Measurements from ENCODE around the gene IRF3. TPM values are rescaled to one million over a fixed set of nuclear protein-coding genes. Genes with fewer than 3 reads are reported as not detected.
A peak's percentile ranks its signal among the peaks of the same experiment; 100 is the strongest.

Gene IRF3
- total and polyA plus RNA-seq, 2 donors (not counting 1 experiment from before 2014, with no cell fraction given): 233 to 262 TPM

DNA sequence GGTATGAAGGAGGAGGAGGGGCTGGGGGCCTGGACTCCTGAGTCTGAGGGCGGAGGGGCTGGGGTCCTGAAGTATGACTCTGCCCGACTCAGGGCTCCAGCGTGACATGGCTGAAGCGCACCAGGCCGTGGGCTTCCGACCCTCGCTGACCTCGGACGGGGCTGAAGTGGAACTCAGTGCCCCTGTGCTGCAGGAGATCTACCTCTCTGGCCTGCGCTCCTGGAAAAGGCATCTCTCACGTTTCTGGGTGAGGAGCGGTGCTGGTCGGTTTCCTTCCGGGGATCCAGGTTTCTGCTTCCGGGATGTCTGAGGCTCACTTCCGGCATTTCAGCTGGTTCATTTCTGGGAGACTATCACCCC, 26.5 kb upstream of the IRF3 start:
- TF ChIP-seq, protein P1, sequence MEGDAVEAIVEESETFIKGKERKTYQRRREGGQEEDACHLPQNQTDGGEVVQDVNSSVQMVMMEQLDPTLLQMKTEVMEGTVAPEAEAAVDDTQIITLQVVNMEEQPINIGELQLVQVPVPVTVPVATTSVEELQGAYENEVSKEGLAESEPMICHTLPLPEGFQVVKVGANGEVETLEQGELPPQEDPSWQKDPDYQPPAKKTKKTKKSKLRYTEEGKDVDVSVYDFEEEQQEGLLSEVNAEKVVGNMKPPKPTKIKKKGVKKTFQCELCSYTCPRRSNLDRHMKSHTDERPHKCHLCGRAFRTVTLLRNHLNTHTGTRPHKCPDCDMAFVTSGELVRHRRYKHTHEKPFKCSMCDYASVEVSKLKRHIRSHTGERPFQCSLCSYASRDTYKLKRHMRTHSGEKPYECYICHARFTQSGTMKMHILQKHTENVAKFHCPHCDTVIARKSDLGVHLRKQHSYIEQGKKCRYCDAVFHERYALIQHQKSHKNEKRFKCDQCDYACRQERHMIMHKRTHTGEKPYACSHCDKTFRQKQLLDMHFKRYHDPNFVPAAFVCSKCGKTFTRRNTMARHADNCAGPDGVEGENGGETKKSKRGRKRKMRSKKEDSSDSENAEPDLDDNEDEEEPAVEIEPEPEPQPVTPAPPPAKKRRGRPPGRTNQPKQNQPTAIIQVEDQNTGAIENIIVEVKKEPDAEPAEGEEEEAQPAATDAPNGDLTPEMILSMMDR (IDR thresholded peaks at IDR 0.05): no peak
- no peak for TF ChIP-seq EZH2 (IDR thresholded peaks at IDR 0.05; ENCODE audit: borderline replicate concordance, insufficient read depth, low read depth, low read length, poor library complexity, severe bottlenecking)
- Histone ChIP-seq H3K4me3 (ENCODE audit: control extremely low read depth in 1 of 5, extremely low read depth in 1 of 5, insufficient read depth in 1 of 5, low read depth in 2 of 5, low read length in 4 of 5) (no peak overlapping the region), H3K36me3 (replicated peaks in 1 of 2; ENCODE audit: control extremely low read depth in 1 of 2, control insufficient read depth in 1 of 2, extremely low read depth in 1 of 2, insufficient read depth in 2 of 2, low read length in 1 of 2) (peaks cover 0 to 10% of the 10 kb centered on the region in 2 experiments), H3K4me2 (replicated peaks; ENCODE audit: low read depth, low read length, poor library complexity, severe bottlenecking) (no peak overlapping the region), H3K79me2 (ENCODE audit: control insufficient read depth, insufficient read depth, low read length) (no peaks in the 10 kb centered on the region), H3K9ac (ENCODE audit: low read length) (no peak overlapping the region), H3K27me3 (replicated peaks in 1 of 4; ENCODE audit: control extremely low read depth in 1 of 4, control insufficient read depth in 3 of 4, insufficient read depth in 4 of 4, low read length in 3 of 4) (peaks cover 0 to 33% (median 14%) of the 10 kb centered on the region in 4 experiments), H2AFZ (ENCODE audit: insufficient read depth, low read depth, low read length, poor library complexity, severe bottlenecking) (no peak overlapping the region), H3K9me3 (ENCODE audit: control extremely low read depth in 1 of 3, control insufficient read depth in 2 of 3, insufficient read depth in 1 of 3, low read length in 2 of 3) (peaks cover 0 to 8% (median 0%) of the 10 kb centered on the region in 3 donors), H3K4me1 (ENCODE audit: control insufficient read depth in 2 of 2, insufficient read depth in 2 of 2, low read length in 2 of 2) (peaks cover 25% of the 10 kb centered on the region in 2 donors), H3K27ac (ENCODE audit: low read length in 2 of 2) (no peak overlapping the region), H4K20me1 (ENCODE audit: control insufficient read depth, insufficient read depth, low read length, poor library complexity, severe bottlenecking) (peaks cover 23% of the 10 kb centered on the region)
- H3K27me3 Mint-ChIP-seq: peaks cover 31% of the 10 kb centered on the region
- intact Hi-C loops (cut with micrococcal nuclease): no loop called here
- WGBS (ENCODE audit: insufficient coverage): 90% methylated on average over 16 of the region's 16 CpGs
- CTCF ChIA-PET: no interaction called here
- peak overlapping the region; percentile 33 for H3K4me3 Mint-ChIP-seq
- no peak for DNase-seq
- no peaks in the 10 kb centered on the region for H3K9me3 Mint-ChIP-seq (ENCODE audit: insufficient read depth)
- POLR2A ChIA-PET: interaction anchor here (0.7 kb wide), 1 partner anchor 188 kb away, joined by 12 read pairs; no protein-coding TSS in a partner anchor
- H3K4me1 Mint-ChIP-seq: peaks cover 22% of the 10 kb centered on the region
- H3K27ac Mint-ChIP-seq: no peak overlapping the region
- no peak for ATAC-seq (ENCODE audit: low read depth)

- Mint-ChIP-seq H3K4me1 (peaks cover 22% of the 10 kb centered on the region), H3K9me3 (ENCODE audit: insufficient read depth) (no peaks in the 10 kb centered on the region), H3K27ac (peak overlapping the region; percentile 54), H3K4me3 (peak overlapping the region; percentile 89), H3K27me3 (peaks cover 31% of the 10 kb centered on the region)
- ChIA-PET POLR2A (interaction anchor here (0.6 to 0.7 kb wide), 3 partner anchors 9 to 833 kb away, joined by 3 to 12 read pairs (median 4); no protein-coding TSS in a partner anchor), CTCF (interaction anchor here (1.7 kb wide), 1 partner anchor 10 kb away, joined by 6 read pairs; no protein-coding TSS in a partner anchor)
- Histone ChIP-seq H3K36me3 (replicated peaks in 1 of 2; ENCODE audit: control extremely low read depth in 1 of 2, control insufficient read depth in 1 of 2, extremely low read depth in 1 of 2, insufficient read depth in 2 of 2, low read length in 1 of 2) (peaks cover 0 to 13% of the 10 kb centered on the region in 2 experiments), H3K9me3 (ENCODE audit: control extremely low read depth in 1 of 3, control insufficient read depth in 2 of 3, insufficient read depth in 1 of 3, low read length in 2 of 3) (peaks cover 0 to 8% (median 0%) of the 10 kb centered on the region in 3 donors), H3K4me3 (ENCODE audit: control extremely low read depth in 1 of 5, extremely low read depth in 1 of 5, insufficient read depth in 1 of 5, low read depth in 2 of 5, low read length in 4 of 5) (peak overlapping the region in 4 of 5 experiments; percentile 42 to 58 (median 46)), H4K20me1 (ENCODE audit: control insufficient read depth, insufficient read depth, low read length, poor library complexity, severe bottlenecking) (peaks cover 23% of the 10 kb centered on the region), H3K4me1 (ENCODE audit: control insufficient read depth in 2 of 2, insufficient read depth in 2 of 2, low read length in 2 of 2) (peaks cover 25% of the 10 kb centered on the region in 2 donors), H3K4me2 (replicated peaks; ENCODE audit: low read depth, low read length, poor library complexity, severe bottlenecking) (peak overlapping the region; percentile 87), H3K79me2 (ENCODE audit: control insufficient read depth, insufficient read depth, low read length) (no peaks in the 10 kb centered on the region), H2AFZ (ENCODE audit: insufficient read depth, low read depth, low read length, poor library complexity, severe bottlenecking) (peak overlapping the region; percentile 76), H3K27ac (ENCODE audit: low read length in 2 of 2) (no peak overlapping the region), H3K27me3 (replicated peaks in 1 of 4; ENCODE audit: control extremely low read depth in 1 of 4, control insufficient read depth in 3 of 4, insufficient read depth in 4 of 4, low read length in 3 of 4) (peaks cover 0 to 33% (median 14%) of the 10 kb centered on the region in 4 experiments), H3K9ac (ENCODE audit: low read length) (peak overlapping the region; percentile 62)
- TF ChIP-seq, protein P1 (IDR thresholded peaks at IDR 0.05): no peak
- no peak for TF ChIP-seq EZH2 (IDR thresholded peaks at IDR 0.05; ENCODE audit: borderline replicate concordance, insufficient read depth, low read depth, low read length, poor library complexity, severe bottlenecking)
- peak; percentile 56 for DNase-seq
- ATAC-seq (ENCODE audit: low read depth): peak; percentile 26
- intact Hi-C loops (cut with micrococcal nuclease): no loop called here
- WGBS (ENCODE audit: insufficient coverage): 30% methylated on average over 29 of the region's 39 CpGs
Observed at GRCh38 chr19:49691243-49692146, 25.8 kb upstream of the IRF3 start.
